GM12872 (cell line): ENCODE measurements around the gene AOC2.

ENCODE experiments used
- TF ChIP-seq, protein P1 (sequence below): IDR thresholded peaks from 3 replicates; pipeline ENCODE4 v1.5.1; 2011; ENCODE audit warnings: low read depth, mild to moderate bottlenecking, low read length, moderate library complexity; ENCODE audit not compliant: insufficient read depth

Gene AOC2

GRCh38 chr17:42833767-42834422 lies 10.5 kb upstream of the AOC2 start:
- TF ChIP-seq, protein P1, sequence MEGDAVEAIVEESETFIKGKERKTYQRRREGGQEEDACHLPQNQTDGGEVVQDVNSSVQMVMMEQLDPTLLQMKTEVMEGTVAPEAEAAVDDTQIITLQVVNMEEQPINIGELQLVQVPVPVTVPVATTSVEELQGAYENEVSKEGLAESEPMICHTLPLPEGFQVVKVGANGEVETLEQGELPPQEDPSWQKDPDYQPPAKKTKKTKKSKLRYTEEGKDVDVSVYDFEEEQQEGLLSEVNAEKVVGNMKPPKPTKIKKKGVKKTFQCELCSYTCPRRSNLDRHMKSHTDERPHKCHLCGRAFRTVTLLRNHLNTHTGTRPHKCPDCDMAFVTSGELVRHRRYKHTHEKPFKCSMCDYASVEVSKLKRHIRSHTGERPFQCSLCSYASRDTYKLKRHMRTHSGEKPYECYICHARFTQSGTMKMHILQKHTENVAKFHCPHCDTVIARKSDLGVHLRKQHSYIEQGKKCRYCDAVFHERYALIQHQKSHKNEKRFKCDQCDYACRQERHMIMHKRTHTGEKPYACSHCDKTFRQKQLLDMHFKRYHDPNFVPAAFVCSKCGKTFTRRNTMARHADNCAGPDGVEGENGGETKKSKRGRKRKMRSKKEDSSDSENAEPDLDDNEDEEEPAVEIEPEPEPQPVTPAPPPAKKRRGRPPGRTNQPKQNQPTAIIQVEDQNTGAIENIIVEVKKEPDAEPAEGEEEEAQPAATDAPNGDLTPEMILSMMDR: no peak

- TF ChIP-seq, protein P1: no peak
These were observed 8.6 kb upstream of the AOC2 start for GRCh38 chr17:42835732-42836131.

DNA sequence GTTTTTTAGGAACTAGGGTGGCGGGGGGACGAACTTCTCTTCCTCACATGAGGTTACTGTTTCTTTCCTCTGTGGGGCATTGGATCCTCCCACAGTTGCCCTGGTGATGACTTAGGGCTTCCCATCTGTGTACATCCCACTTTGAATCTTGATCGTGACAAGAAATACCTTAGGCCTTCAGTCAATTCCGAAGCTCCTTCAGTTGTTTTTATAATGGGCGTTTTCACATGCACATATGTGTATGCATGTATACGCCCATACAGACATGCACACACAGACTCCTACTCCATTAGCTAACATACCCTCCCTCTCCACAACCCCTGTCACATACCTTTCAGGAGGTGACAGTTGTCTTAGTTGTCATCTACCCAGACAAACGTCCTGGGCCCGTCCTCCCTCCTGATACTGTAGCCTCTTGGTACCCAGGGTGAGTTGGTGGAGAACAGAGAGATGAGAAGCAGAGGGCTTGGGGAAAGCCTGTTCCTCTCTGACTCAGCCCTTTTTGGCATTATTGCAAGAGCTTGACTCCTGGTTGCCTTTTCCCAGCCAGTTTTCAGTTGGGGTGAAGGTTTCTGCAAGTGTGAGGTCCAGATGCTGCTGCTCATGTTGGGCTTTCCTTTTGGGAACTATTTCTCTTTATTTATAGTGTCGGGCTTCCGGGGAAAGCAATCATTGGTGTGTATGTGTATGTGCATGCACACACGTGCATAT lies 2.2 kb upstream of the AOC2 start:
- TF ChIP-seq, protein P1: no peak

DNA sequence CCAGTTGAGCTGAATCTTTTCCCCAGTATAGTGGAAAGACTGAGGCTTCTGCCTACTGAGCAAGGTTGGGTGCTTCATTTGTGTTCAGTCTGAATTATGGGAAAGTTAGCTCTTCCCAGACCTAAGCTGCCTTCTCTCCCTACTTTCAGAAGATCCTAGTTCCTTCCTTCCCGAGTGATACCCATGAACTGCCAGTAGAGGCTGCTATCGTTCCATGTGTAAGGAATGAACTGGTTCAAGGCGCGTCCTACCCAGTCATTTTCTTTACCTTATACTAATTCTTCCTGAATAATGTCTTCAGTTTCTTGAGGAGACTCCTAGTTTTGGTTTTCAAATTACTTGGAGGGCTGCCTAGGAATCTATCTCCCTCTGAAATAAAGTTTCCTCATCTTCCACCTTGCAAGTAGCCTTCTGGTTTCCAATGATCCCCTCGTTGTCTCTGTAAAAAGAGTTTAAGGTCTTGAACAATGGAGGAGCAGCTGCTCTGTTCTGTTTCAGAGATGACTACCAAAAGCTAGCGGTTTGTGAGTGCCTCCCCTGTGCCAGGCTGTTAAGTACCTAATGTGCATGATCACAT lies 934 bp upstream of the AOC2 start:
- TF ChIP-seq, protein P1: peak; percentile 85

GRCh38 chr17:42844761-42845555 lies 578 bp downstream of the AOC2 start:
- TF ChIP-seq, protein P1: no peak

- TF ChIP-seq, protein P1: no peak
These were observed 1.2 kb downstream of the AOC2 start for GRCh38 chr17:42845556-42845917.
